Amniotic stem cell (primary cell): ENCODE data around the gene COL8A1.
"Not testable (repeated sequence)": the region's sequence is repeated elsewhere in the genome, so short reads cannot be mapped to it uniquely, and the experiment has no call there.

Experiments used
- DNase-seq: peaks from one replicate; lab custom pipeline; 2025; lab: John Stamatoyannopoulos, UW

The COL8A1 gene

DNA sequence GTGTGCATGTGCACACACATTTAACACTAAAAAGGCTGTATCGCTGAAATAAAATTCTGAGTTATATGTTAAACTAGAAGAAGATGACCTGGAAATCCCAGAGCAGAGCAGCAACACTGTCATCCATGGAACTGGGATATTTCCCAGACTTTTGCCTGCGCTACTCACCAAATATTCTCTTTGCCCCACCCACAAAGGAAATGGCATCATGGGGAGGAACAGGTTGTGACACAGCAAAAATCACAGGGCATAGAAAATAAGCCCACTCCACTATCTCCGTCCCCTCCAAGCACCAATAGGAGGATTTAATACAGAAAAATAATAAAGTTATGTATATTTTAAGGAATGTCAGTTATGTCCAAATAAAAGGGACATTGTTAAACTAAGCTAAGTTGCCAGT is 71.7 kb downstream of the COL8A1 start:
- DNase-seq = no peak

DNA sequence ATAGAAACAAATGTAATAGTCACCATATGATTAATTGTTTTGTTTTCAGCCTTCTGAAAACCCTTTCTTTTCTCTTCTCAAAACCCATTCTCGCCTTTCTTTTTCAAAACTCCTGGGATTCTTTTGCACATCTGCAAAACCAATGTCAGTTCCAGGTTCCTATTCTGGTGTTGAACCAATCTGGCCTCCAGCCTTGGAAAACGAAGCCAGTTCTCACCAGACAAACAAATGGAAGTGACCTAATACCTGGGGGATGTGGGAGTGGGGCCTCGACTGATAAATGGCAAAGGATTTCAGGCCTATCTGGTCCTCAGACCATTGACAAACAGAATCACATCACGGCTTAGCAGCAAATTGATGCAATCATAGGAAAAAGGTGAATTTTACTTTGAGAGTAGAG is 73.0 kb downstream of the COL8A1 start:
- DNase-seq = no peak

- no peak for DNase-seq
These were observed 74.0 kb downstream of the COL8A1 start for GRCh38 chr3:99712291-99712954.

GRCh38 chr3:99713440-99713839 is 75.0 kb downstream of the COL8A1 start:
- no peak for DNase-seq

DNA sequence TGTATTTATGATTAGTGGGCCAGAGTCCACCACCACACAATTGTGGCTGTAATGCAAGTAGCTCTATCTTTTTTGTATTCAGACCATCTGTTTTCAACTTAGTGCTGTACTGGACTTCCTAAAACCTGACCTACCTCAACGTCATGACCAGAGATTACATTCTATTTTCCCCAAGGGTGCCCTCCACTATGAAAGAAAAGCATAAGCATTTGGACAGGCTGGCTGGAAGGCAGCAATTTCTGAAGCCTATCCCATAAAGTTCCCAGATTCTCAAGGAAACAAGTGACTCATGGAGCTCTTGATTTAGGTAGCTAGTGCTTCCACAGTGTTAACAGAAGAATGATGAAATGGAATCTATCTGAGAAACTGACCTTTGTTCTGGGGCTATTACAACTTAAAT is 75.8 kb downstream of the COL8A1 start:
- no peak for DNase-seq

- DNase-seq = no peak
These were observed 76.2 kb downstream of the COL8A1 start for GRCh38 chr3:99714575-99714974.

DNA sequence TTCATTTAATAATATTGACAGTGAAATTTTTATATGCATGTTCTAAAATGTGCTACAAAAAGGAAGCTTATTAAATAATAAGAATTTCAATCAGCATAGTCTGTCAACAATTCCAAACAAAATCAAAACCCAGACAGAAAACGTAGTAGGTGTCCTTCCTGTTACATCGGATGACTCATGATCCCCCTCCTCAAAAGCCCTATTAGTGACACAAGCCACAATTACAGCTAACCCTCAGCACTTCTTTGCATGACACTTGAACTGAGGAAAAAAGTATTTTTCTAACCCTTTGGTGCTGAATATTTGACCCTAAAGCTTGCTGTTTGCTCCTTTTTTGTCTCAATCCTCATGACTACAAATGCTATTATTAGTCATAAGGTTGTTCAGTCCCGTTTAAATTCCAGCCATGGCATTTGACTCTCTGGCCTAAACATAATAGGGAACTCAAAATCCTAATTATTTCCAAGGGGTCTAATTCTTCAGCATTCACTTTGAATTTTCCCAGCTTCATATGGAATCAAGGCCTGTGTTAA is 78.1 kb downstream of the COL8A1 start:
- no peak for DNase-seq

- no peak for DNase-seq
These were observed 82.7 kb downstream of the COL8A1 start for GRCh38 chr3:99720985-99721632.

DNA sequence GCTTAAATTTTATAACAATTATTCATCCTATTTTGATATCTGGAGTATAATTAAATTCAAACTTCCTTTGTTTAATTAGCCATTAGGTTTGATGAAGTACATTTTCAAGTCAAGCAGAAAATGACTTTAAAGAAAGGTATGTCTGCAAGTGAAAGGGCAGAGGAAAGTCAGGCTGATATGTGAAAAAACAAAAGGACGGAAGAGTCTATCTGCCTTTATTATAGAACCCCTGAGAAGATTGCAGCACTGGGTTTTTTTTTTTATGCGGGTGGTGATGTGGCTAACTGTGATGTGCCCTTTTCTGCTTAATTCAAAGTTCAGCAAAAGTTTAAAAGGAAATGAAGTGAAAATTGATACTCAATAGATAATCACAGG is 83.2 kb downstream of the COL8A1 start:
- DNase-seq = no peak

DNA sequence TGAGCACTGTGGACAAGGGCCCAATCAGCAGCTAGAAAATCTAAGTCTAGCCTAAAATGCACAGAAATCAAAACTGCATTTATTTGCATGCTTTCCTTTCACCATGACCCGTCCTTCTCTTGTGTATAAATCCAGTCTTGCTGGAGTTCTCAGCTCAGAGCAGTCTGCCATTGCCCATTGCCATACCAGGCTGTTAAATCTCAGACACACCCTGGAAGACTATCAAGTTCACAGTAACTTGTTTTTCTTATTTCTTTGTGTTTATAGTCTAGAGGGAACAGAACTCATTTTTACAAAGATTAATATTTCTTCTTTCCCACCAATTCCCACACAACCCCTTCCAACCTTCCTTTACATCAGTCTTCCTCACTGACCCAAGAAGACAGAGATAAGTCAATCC is 85.9 kb downstream of the COL8A1 start:
- DNase-seq = no peak

GRCh38 chr3:99730870-99731269 is 92.5 kb downstream of the COL8A1 start:
- no peak for DNase-seq

DNA sequence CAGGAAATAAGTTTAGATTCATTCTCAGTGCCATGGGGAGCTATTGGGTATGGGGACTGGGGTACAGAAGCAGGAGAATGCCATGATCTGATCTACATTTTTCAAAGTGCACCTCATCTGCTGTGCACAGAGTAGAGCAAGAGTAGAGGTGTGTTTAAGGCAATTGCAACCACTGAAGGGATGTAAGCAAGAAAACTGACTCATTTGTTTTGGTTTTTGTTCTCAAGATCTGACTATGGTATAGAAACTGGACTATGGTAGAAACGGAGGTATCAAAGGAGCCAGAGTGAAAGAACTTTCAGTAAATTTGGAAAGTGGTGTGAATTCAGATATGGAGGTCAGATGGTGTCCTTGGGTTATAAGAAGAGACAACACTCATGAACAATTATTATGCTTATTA is 93.1 kb downstream of the COL8A1 start:
- DNase-seq = no peak

GRCh38 chr3:99740371-99740770 is 102.0 kb downstream of the COL8A1 start:
- not testable (repeated sequence) for DNase-seq

DNA sequence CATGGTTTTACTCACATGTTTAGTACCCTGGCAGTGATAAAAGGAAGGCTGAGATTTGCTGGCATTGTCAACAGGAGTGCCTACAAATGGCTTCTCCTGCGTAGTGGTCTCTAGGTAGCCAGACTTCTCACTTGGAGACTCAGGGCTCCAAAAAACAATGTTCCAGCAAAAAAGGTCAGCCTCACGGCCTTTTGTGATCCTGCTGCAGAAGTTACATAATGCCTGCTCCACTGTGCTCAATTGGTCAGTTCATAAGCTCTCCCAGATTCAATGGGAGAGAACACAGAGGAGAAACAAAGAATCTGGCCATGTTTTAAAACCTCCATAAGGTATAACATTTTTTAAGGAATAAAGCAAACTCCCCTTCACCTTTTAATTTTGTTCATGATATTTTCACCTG is 103.2 kb downstream of the COL8A1 start:
- no peak for DNase-seq

DNA sequence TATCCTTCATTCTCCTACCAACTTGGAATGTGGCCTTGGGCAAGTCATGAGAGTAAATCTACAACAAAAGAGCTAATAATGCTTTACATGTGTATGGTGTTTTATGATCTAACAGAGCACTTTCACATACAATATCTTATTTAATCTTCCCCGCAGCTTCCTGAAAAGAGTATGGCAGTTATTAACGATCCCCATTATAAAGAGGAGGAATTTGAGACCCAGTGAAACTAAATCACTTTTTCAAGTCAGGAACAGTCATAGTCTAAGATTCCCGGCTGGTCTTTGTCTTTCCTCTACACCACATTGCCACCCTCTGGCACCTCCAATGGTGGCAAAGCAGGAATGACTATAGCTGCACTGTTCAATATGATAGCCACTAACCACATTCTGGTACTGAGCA is 109.5 kb downstream of the COL8A1 start:
- no peak for DNase-seq

DNA sequence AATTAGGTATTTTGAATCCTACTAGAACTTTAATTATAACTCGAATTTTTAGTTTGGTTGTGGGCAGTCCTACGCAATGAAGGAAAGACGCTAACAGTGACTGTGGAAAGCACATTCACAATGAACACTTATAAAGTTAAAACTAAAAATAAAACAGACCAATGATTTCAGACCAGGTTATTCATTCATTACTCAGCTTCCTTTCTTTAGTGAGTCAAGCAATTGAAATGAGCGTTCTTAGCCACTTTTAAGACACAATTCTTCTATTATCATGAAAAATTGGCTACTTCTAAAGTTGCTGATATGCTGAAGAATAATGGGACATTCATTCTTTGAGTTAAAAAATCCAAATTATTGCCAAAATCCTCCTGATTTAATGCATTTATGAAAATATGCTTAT is 113.3 kb downstream of the COL8A1 start:
- no peak for DNase-seq

DNA sequence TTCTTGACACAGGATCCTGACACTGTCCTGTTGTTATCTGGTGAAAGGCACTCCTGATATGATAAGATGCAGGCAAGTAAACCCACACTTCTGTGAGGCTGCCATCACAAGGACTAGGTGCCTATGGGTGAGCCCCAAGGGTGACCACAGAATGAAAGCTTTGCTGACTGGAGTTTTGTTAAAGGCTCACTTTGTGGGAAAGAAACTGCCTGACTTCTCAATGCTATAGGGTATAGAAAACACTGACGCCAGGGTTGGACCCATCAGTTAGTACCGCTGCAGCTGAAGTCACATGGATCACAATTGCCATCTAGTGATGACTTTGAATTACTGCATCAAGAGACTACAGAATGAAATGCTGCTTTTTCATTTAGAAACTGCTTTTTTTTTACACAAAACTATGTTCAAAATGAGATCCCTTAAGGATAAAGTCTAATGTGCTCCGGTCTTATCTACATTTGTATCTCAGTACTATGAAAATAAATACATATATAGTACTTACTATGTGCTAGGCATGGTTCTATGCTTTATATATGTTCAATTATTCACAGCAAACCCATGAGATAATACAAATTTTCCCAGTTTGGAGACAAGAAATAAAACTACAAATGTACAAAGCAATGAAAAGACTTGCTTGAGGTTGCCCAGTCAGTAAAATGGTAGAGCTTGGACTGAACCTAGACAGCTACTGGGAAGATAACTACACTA is 115.0 kb downstream of the COL8A1 start:
- DNase-seq = no peak

DNA sequence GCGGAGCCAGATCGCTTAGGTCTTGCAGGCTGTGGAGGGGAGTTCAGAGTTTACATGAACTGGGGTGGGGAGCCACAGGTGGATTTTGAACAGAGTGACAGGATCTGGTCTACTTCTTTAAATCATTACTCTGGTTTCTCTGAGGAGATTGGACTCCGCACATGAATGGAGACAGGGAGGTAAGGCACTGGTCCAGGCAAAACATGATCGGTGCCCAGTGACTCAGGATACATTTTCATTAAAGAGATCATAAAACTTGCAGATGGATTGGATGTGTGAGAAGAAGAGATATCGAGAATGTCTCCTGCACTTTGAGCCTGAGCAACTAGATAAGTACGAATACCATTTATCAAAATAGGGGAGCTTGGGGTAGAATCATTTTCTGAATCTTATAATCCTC is 117.4 kb downstream of the COL8A1 start:
- DNase-seq = no peak

- no peak for DNase-seq
These were observed 119.6 kb downstream of the COL8A1 start for GRCh38 chr3:99757966-99758365.

DNA sequence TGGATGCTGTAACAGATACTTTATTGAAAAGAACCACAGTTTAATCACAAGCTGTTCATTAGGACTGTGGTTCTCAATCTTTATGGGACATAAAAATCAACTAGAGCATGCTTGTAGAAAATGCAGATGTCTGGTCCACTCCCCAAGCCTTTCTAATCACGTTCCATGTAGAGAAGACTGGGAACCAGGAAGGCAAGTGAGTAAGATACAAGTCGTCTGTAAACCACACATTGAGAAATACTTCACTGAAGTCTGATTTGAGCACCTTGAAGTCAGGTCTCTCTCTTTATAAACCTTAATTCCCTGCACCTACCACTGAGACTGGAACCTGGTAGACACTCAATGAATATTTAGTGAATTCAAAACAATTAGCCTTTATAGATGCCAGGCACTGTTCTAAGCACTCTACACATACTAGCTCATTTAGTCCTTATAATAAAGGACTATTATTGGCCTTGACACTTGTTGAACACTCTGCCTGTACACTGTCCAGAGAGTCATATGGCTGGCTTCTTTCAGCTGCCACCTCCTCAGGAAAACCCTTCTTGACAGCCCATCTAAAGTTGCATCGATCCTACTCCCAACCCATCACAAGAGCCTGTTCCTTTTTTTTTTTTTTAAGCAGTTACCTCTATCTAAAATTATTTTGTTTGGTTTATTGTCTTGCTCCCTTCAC is 120.2 kb downstream of the COL8A1 start:
- DNase-seq = no peak

DNA sequence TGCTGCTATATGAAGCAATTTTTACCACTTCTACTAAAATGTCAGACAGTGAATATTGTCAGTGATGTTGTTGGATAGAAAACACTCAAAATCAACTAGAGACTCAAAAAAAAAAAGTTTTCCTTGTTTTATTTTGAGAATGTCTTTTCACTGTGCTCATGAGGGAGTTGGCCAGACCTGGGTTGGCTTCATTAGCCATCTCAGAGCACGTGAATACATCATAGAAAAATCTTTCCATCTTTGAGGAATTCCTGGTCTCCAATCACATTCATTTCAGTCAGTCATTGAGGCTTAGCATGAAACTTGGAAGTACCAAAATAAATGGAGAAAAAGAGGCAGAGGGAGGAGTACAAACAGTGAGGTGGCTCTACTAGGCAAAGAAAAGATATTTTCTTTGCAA is 121.6 kb downstream of the COL8A1 start:
- DNase-seq = no peak

- no peak for DNase-seq
These were observed 122.2 kb downstream of the COL8A1 start for GRCh38 chr3:99760629-99761028.
